ENCODE measurements around the gene REXO4. TPM values are rescaled to one million over a fixed set of nuclear protein-coding genes. Genes with fewer than 3 reads are reported as not detected.

The REXO4 gene
- total RNA-seq, 1 donor from 2014 or later, result 20.1 TPM

DNA sequence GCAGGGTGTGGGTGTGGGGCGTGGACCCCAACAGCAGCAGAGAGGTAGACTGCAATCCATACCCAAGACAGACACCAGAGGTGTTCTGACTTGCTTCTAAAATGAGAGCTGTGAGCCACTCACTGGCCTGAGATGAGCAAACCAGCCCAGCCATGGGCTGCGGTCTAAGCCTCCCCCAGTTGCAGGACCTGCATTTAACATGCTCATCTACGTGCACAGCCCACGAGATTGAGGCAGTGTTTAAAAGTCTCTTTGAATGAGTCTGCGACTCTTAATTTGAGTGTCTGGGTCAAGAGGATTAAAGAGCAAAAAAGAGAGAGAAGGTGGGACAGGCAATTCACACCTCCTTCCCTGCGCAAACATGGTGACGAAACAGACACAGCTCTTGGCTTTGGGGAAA is 47.9 kb downstream of the REXO4 start:
- no peak for DNase-seq (ENCODE audit: low read depth, low spot score)

- DNase-seq (ENCODE audit: low read depth, low spot score), result no peak
Observed at GRCh38 chr9:133369422-133369821, 48.4 kb downstream of the REXO4 start.

GRCh38 chr9:133368249-133368881 is 49.4 kb downstream of the REXO4 start:
- DNase-seq (ENCODE audit: low read depth, low spot score), result no peak

GRCh38 chr9:133367778-133368177 is 50.0 kb downstream of the REXO4 start:
- DNase-seq (ENCODE audit: low read depth, low spot score), result no peak

DNA sequence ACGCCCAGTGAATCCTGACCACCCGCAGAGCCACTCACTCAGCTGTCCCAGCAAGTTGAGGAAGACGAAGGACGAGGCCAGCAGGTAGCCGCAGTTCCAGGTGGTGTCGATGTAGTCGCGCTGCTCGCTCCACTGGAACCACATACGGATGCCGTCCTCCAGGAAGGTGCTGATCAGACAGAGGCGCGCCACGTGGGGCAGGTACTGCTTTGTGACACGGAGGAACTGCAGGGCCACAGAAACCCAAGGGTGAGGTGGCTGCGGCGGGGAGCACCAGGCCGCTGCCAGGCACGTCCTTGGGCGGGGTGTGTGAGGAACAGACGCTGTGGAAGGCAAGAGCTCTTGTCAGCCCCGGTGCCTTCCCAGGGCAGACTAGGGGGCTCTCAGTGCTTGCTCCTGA is 50.6 kb downstream of the REXO4 start:
- DNase-seq (ENCODE audit: low read depth, low spot score), result no peak

- DNase-seq (ENCODE audit: low read depth, low spot score), result no peak
Observed at GRCh38 chr9:133366435-133366834, 51.4 kb downstream of the REXO4 start.

DNA sequence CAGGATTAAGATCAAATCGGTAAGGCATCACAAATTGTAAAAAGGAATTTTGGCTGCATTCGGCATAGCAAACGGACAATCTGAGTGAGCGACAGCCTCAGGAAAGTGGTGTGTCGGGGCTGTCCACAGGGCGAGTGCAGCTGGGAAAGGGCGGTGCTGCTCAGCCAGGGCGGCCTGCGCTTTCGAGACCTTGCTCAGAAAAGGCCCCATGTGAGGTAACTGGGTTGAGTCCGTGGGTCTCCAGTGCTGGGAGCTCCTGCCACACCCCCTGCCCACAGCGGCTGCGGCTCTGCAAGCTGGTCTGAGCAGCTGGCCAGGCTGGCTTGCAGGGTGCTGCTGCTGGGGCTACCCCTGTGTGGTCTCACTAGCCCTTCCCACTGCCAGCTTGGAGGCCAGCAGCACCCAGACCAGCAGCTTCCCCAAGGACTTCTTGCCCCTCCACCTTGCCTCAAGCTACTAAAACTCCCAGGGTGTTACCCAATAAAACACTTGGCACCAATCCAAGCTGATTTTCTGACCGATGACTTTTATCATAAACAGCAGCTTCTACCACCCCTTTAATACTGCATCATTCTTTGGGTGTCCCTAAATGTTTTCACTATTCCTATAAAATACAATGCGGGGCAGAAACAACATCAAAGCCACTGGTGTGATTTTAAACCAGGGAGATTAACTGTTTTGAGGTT is 55.3 kb downstream of the REXO4 start:
- no peak for DNase-seq (ENCODE audit: low read depth, low spot score)

- DNase-seq (ENCODE audit: low read depth, low spot score), result no peak
Observed at GRCh38 chr9:133361507-133362092, 56.2 kb downstream of the REXO4 start.

GRCh38 chr9:133360400-133361393 is 57.1 kb downstream of the REXO4 start:
- no peak for DNase-seq (ENCODE audit: low read depth, low spot score)

- DNase-seq (ENCODE audit: low read depth, low spot score), result no peak
Observed at GRCh38 chr9:133359399-133360175, 58.2 kb downstream of the REXO4 start.

- no peak for DNase-seq (ENCODE audit: low read depth, low spot score)
Observed at GRCh38 chr9:133357656-133358055, 60.2 kb downstream of the REXO4 start.

DNA sequence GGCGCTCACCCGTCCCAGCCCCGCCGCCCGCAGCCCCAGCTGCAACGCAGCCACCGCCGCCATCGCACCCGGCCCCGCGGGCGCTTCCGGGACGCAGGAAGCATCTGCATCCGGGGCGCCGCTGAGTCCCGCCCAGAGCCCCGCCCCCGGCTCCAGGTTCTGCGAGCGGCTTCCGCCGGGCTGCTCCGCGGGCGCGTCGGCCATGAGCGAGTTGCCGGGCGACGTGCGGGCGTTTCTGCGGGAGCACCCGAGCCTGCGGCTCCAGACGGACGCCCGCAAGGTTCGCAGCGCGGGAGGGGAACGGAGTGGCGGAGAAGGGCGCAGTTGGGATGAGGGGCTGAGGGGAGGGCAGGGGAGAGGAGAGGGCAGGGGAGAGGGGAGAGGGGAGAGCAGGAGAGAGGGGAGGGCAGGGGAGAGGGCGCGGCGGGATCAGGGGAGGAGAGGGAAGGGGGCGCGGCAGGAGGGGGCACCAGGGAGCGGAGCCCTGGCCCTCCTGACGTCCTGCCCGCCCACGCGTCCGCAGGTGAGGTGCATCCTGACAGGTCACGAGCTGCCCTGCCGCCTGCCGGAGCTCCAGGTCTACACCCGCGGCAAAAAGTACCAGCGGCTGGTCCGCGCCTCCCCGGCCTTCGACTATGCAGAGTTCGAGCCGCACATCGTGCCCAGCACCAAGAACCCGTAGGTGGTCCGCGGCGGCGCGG is 61.3 kb downstream of the REXO4 start, which contains the start of the genes SURF1 and SURF2:
SURF1 (minus strand) TSS at position 97 of the 701 bp plus-strand sequence; CDS start at position 63, 34 bp downstream.
SURF2 (plus strand) TSS at position 160 of the 701 bp plus-strand sequence; CDS start at position 203, 43 bp downstream.
- DNase-seq (ENCODE audit: low read depth, low spot score), result no peak

Other genes with a start within 250 kb of the REXO4 start
- not detected in 2 replicates for gene OBP2B, start 208.8 kb downstream of the REXO4 start, total RNA-seq
- gene ABO, start 142.8 kb downstream of the REXO4 start, total RNA-seq, result not detected in 2 replicates
- 12.8 and 13.4 TPM in 2 replicates for gene SURF6, start 81.8 kb downstream of the REXO4 start, total RNA-seq
- 17.7 and 18.4 TPM in 2 replicates for gene MED22, start 69.9 kb downstream of the REXO4 start, total RNA-seq
- 2,356 and 2,883 TPM in 2 replicates for gene RPL7A, start 69.8 kb downstream of the REXO4 start, total RNA-seq
- gene SURF1, start 61.5 kb downstream of the REXO4 start, total RNA-seq, result 18.4 and 25.4 TPM in 2 replicates
- gene SURF2, start 61.5 kb downstream of the REXO4 start, total RNA-seq, result 17.5 and 19.8 TPM in 2 replicates
- 525 and 553 TPM in 2 replicates for gene SURF4, start 42.0 kb downstream of the REXO4 start, total RNA-seq
- gene STKLD1, start 41.6 kb downstream of the REXO4 start, total RNA-seq, result 0.46 and 0.81 TPM in 2 replicates
- gene ADAMTS13, start 4.4 kb upstream of the REXO4 start, total RNA-seq, result 0.53 and 0.66 TPM in 2 replicates
- 6.1 and 8.2 TPM in 2 replicates for gene CACFD1, start 42.0 kb upstream of the REXO4 start, total RNA-seq
- gene SLC2A6, start 61.1 kb upstream of the REXO4 start, total RNA-seq, result 36.0 and 42.3 TPM in 2 replicates
- not detected in 2 replicates for gene MYMK, start 106.9 kb upstream of the REXO4 start, total RNA-seq
- not detected in 2 replicates for gene ADAMTSL2, start 116.7 kb upstream of the REXO4 start, total RNA-seq
- gene FAM163B, start 191.4 kb upstream of the REXO4 start, total RNA-seq, result not detected in 2 replicates
- gene DBH, start 218.4 kb upstream of the REXO4 start, total RNA-seq, result not detected in 2 replicates

Measured in pulmonary artery endothelial cell (primary cell).